Measurements from ENCODE around the gene ANKRD28.

DNA sequence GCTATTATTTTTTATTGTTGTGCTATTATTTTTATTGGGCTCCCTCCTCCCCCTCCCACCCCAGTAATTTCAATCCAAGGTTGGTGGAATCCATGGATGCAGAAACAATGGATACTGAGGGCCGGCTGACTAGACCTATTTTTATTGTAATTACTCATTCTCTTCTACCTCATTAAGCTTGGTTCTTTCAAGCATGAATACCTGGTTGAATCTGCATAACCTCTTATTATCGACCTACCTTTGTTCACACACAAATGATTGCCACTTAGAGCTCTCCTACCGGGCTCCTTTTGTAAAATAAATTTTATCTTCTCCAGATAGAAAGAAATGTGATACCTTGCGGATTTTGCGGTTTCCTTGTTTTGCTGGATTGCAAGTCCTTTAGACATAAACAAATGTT is 164.6 kb downstream of the ANKRD28 start:
- no peak for TF ChIP-seq POLR2AphosphoS5 (IDR thresholded peaks at IDR 0.05)
- TF ChIP-seq, protein P1, sequence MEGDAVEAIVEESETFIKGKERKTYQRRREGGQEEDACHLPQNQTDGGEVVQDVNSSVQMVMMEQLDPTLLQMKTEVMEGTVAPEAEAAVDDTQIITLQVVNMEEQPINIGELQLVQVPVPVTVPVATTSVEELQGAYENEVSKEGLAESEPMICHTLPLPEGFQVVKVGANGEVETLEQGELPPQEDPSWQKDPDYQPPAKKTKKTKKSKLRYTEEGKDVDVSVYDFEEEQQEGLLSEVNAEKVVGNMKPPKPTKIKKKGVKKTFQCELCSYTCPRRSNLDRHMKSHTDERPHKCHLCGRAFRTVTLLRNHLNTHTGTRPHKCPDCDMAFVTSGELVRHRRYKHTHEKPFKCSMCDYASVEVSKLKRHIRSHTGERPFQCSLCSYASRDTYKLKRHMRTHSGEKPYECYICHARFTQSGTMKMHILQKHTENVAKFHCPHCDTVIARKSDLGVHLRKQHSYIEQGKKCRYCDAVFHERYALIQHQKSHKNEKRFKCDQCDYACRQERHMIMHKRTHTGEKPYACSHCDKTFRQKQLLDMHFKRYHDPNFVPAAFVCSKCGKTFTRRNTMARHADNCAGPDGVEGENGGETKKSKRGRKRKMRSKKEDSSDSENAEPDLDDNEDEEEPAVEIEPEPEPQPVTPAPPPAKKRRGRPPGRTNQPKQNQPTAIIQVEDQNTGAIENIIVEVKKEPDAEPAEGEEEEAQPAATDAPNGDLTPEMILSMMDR (IDR thresholded peaks at IDR 0.05), result no peak
- no peak for TF ChIP-seq POLR2A (IDR thresholded peaks at IDR 0.05)

Measured in prostate gland (tissue), 2 donors.